Cardiac fibroblast (primary cell): ENCODE results near the gene GTF2H1.

Experiments used
- DNase-seq, 2 donors: peaks; one replicate each; pipeline versions ENCODE4 v3.0.0 to v3.0.0-alpha.2; 2010; ENCODE audit warnings: low read depth in 2 of 2
- H3K4me3 ChIP-seq, 2 donors: replicated peaks in 1 of 2; 1 replicate in 1 of 2; 2 replicates in 1 of 2; pipeline ENCODE4 v1.5.1; 2011; ENCODE audit warnings: low read depth in 2 of 2, low read length in 2 of 2, mild to moderate bottlenecking in 2 of 2, moderate library complexity in 1 of 2
- CTCF ChIP-seq: IDR thresholded peaks from one replicate; pipeline ENCODE4 v1.5.1; 2011; ENCODE audit warnings: low read depth, mild to moderate bottlenecking, low read length, inconsistent platforms

The GTF2H1 gene

GRCh38 chr11:18294862-18295261, 27.5 kb upstream of the GTF2H1 start:
- TF ChIP-seq CTCF, result no peak
- no peak overlapping the region for H3K4me3 ChIP-seq
- no peak for DNase-seq

GRCh38 chr11:18295316-18295715, 27.1 kb upstream of the GTF2H1 start:
- no peak for DNase-seq
- H3K4me3 ChIP-seq, result no peak overlapping the region
- no peak for TF ChIP-seq CTCF

- TF ChIP-seq CTCF, result no peak
- no peak for DNase-seq
- H3K4me3 ChIP-seq, result no peak overlapping the region
Observed at GRCh38 chr11:18299721-18300120, 22.6 kb upstream of the GTF2H1 start.

GRCh38 chr11:18304745-18305144, 17.6 kb upstream of the GTF2H1 start:
- no peak for DNase-seq
- no peak overlapping the region for H3K4me3 ChIP-seq
- no peak for TF ChIP-seq CTCF

GRCh38 chr11:18307461-18308139, 14.8 kb upstream of the GTF2H1 start:
- no peak for DNase-seq
- no peak overlapping the region for H3K4me3 ChIP-seq
- TF ChIP-seq CTCF, result no peak

GRCh38 chr11:18308242-18308641, 14.1 kb upstream of the GTF2H1 start:
- no peak for DNase-seq
- H3K4me3 ChIP-seq, result no peak overlapping the region
- TF ChIP-seq CTCF, result no peak

- DNase-seq, result no peak
- no peak overlapping the region for H3K4me3 ChIP-seq
- TF ChIP-seq CTCF, result no peak
Observed at GRCh38 chr11:18309691-18310090, 12.7 kb upstream of the GTF2H1 start.
